ENCODE results near the gene PHLDB2. TPM values are rescaled to one million over a fixed set of nuclear protein-coding genes. Genes with fewer than 3 reads are reported as not detected.

Gene PHLDB2
- total RNA-seq, 2 experiments from 2014 or later, result 2.1 TPM

DNA sequence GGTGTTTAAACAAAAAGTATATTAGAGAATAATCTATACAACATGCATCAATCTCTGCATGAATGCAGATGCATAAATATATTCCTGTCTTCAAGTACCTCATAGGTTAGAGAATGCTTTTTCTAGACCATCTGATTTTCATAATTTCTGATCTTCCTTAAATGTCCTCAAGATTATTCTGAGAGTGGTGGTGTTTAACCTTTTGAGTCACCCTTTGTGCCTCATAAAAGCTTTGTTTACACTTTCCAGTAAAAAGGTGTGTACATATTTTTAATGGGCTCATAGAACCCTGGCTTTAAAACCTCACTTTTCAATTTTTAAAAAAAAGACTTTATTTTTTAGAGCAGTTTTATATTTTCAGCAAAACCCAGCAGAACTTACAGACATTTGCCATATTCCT is 78.8 kb downstream of the PHLDB2 start:
- no peak for DNase-seq
- H3K27me3 Mint-ChIP-seq, result no peaks in the 10 kb centered on the region
- no peaks in the 10 kb centered on the region for H3K4me1 Mint-ChIP-seq (ENCODE audit: low read depth)
- no peak overlapping the region for H3K4me3 Mint-ChIP-seq
- H3K36me3 Mint-ChIP-seq, result peaks cover 9% of the 10 kb centered on the region
- POLR2A ChIA-PET, result no interaction called here
- intact Hi-C loops (cut with micrococcal nuclease), result no loop called here
- no peak overlapping the region for H3K27ac Mint-ChIP-seq
- CTCF ChIA-PET, result interaction anchor here (1.0 kb wide), 1 partner anchor 221 kb away, joined by 3 read pairs; no protein-coding TSS in a partner anchor
- H3K9me3 Mint-ChIP-seq, result no peaks in the 10 kb centered on the region

DNA sequence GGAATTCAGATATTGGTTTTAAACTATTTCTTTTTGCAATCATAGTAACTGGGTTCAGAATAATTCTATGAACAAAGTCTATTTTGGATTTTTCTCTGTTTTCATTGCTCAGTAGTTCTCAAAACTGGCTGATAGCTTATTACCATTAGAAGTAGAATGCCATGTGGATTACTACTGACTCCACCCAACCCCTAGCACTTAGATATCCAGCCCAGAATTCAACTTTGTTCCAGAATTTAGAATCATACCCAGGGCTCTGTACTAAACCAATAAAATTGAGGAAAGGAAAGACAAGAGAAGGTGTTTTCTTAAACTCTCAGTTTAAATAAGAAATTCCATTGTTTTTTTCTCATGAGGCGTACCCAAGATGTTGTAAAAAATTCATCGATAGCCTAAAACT is 80.8 kb downstream of the PHLDB2 start:
- Mint-ChIP-seq H3K4me1 (ENCODE audit: low read depth) (no peaks in the 10 kb centered on the region), H3K4me3 (no peak overlapping the region), H3K9me3 (no peaks in the 10 kb centered on the region), H3K27me3 (no peaks in the 10 kb centered on the region), H3K27ac (no peak overlapping the region), H3K36me3 (peaks cover 9% of the 10 kb centered on the region)
- CTCF ChIA-PET, result no interaction called here
- POLR2A ChIA-PET, result no interaction called here
- DNase-seq, result no peak
- intact Hi-C loops (cut with micrococcal nuclease), result no loop called here

DNA sequence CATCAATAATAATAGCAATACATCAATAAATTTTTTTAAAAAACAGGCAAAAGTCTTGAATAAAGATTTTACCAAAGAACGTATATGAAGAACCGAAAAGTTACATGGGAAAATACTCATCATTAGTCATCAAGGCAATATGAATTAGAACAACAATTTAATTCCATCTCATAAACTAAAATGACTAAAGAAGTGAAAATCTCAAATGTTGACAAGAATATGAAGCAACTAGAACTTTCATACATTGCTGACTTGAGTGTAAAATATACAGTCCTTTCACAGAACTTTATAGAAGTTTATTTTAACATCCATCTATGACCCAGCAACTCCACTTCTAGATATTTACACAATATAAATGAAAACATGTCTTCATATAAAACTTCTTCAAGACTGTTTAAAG is 84.5 kb downstream of the PHLDB2 start:
- no peak overlapping the region for H3K27ac Mint-ChIP-seq
- ChIA-PET CTCF (no interaction called here), POLR2A (no interaction called here)
- H3K9me3 Mint-ChIP-seq, result no peaks in the 10 kb centered on the region
- no peak for DNase-seq
- intact Hi-C loops (cut with micrococcal nuclease), result no loop called here
- H3K27me3 Mint-ChIP-seq, result no peaks in the 10 kb centered on the region
- H3K36me3 Mint-ChIP-seq, result peaks cover 9% of the 10 kb centered on the region
- H3K4me3 Mint-ChIP-seq, result no peak overlapping the region
- no peaks in the 10 kb centered on the region for H3K4me1 Mint-ChIP-seq (ENCODE audit: low read depth)

DNA sequence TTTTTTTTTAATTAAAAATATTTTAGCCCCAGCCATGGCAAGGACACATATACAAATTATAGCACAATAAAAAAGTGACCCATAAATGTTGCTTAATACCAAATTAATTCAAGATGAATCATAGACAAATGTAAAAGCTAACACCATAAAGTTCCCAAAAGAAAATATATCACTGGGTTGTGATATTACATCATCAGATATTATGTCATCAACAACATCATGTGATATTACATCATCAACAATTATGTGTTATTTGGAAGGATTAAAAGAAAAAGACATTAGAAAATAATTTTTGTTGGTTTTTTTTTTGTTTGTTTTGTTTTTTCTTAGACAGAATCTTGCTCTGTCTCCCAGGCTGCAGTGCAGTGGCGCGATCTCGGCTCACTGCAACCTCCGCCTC is 85.3 kb downstream of the PHLDB2 start:
- CTCF ChIA-PET, result interaction anchor here (1.0 kb wide), 1 partner anchor 69 kb away, joined by 4 read pairs; no protein-coding TSS in a partner anchor
- intact Hi-C loops (cut with micrococcal nuclease), result no loop called here
- POLR2A ChIA-PET, result no interaction called here
- Mint-ChIP-seq H3K27ac (no peak overlapping the region), H3K9me3 (no peaks in the 10 kb centered on the region), H3K36me3 (peaks cover 4% of the 10 kb centered on the region), H3K4me3 (no peak overlapping the region), H3K27me3 (no peaks in the 10 kb centered on the region), H3K4me1 (ENCODE audit: low read depth) (no peaks in the 10 kb centered on the region)
- DNase-seq, result no peak

DNA sequence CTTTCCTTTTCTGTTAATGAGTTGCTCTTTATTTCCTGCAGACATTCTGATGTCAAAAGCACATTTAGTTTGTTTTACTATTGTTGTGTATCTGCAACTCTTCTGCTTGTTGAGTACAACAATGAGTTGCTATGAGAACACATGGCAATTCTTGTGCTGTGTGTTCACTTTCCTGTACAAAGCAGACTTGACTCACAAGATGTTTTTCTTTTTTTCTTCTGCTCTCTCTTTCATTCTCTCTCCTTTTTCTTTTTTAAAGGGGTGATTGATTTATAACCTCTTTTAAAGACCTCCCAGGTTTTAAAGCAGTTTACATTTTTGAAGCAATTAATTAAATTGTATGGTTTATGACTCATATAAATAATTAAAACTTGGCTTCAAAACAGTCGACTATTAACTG is 88.2 kb downstream of the PHLDB2 start:
- H3K27ac Mint-ChIP-seq, result no peak overlapping the region
- intact Hi-C loops (cut with micrococcal nuclease), result no loop called here
- DNase-seq, result no peak
- H3K4me3 Mint-ChIP-seq, result no peak overlapping the region
- no peaks in the 10 kb centered on the region for H3K9me3 Mint-ChIP-seq
- no peaks in the 10 kb centered on the region for H3K27me3 Mint-ChIP-seq
- ChIA-PET POLR2A (no interaction called here), CTCF (no interaction called here)
- H3K4me1 Mint-ChIP-seq (ENCODE audit: low read depth), result no peaks in the 10 kb centered on the region
- H3K36me3 Mint-ChIP-seq, result no peaks in the 10 kb centered on the region

DNA sequence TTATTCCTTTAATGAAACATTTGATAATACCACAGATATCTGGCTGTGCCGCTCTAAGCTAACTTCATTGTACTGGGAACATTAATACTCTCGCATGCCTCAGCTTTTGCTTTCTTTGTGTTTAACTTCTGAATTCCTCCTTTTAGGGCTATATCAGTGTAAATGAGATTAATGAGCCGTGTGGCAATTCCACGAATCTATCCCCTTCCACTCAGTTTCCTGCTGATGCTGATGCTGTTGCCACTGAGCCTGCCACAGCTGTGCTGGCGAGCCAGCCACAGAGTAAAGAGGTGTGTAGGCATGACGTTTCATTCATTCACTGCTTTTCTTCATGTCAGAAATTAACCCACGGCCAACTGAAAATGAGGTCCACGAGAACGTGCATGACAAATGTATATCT is 89.7 kb downstream of the PHLDB2 start:
- Mint-ChIP-seq H3K27me3 (no peaks in the 10 kb centered on the region), H3K4me3 (no peak overlapping the region), H3K4me1 (ENCODE audit: low read depth) (no peaks in the 10 kb centered on the region), H3K9me3 (no peaks in the 10 kb centered on the region), H3K27ac (no peak overlapping the region), H3K36me3 (no peaks in the 10 kb centered on the region)
- DNase-seq, result no peak
- intact Hi-C loops (cut with micrococcal nuclease), result no loop called here
- CTCF ChIA-PET, result no interaction called here
- POLR2A ChIA-PET, result no interaction called here

DNA sequence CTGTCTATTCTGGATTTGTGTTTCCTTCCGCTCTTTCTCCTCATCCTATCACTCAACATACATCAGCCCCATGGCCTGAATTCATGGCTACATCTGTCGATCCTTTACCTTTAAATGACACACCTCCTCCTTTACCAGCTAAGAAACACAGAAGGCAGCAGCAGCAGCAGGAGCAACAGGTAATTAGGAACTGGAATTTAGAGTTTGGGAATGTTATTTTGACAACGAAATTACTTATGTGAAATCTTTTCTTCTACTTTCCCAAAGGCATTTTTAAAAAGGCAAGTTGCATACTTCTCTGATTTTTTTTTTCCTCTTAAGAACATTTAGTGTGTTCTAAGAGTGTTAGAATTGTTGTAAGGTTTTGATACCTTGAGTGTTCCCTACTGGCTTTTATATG is 90.6 kb downstream of the PHLDB2 start:
- no peaks in the 10 kb centered on the region for H3K36me3 Mint-ChIP-seq
- H3K27me3 Mint-ChIP-seq, result no peaks in the 10 kb centered on the region
- H3K4me1 Mint-ChIP-seq (ENCODE audit: low read depth), result no peaks in the 10 kb centered on the region
- H3K9me3 Mint-ChIP-seq, result no peaks in the 10 kb centered on the region
- ChIA-PET CTCF (no interaction called here), POLR2A (no interaction called here)
- H3K27ac Mint-ChIP-seq, result no peak overlapping the region
- intact Hi-C loops (cut with micrococcal nuclease), result no loop called here
- H3K4me3 Mint-ChIP-seq, result no peak overlapping the region
- no peak for DNase-seq

DNA sequence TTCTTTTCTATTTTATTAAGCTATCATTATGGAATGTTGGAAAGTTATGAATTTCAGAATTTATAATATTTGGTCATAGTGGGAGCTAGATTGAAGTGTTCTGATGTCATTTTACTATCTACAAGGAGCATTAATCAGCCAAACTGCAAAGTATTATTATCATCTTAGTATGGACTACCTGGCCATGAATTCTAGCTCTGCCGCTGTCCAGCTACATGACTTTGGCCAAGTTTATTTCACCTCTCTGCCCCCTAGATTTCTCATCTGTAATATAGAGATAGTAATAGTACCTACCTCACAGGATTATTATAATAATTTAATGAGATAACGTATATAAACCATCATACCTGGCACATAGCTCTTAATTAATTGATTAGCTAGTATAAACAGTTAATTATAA is 92.0 kb downstream of the PHLDB2 start:
- intact Hi-C loops (cut with micrococcal nuclease), result no loop called here
- ChIA-PET CTCF (interaction anchor here (0.6 to 2.0 kb wide), 3 partner anchors 91 to 515 kb away, joined by 3 to 4 read pairs (median 3); no protein-coding TSS in a partner anchor), POLR2A (no interaction called here)
- Mint-ChIP-seq H3K4me3 (no peak overlapping the region), H3K36me3 (no peaks in the 10 kb centered on the region), H3K9me3 (no peaks in the 10 kb centered on the region), H3K27ac (no peak overlapping the region), H3K27me3 (no peaks in the 10 kb centered on the region), H3K4me1 (ENCODE audit: low read depth) (no peaks in the 10 kb centered on the region)
- no peak for DNase-seq

DNA sequence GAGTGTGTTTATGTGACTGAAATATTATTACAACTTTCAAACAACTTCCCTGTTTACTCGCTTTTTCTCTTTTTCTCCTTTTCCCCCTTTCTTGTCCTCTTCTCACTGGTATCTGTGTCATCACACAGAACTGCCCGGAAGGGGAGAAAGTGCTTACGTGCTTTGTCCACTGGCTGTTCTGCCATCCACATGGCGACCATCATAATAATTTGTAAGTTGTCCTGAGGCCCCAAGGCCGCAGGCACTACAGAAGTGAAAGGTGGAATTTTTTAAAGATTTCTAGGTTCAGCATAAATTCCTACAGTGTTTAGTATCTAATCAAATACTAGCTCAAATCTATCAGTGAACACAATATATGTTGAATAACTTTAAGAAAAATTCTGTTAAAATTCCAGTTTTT is 93.0 kb downstream of the PHLDB2 start:
- Mint-ChIP-seq H3K27me3 (no peaks in the 10 kb centered on the region), H3K9me3 (no peaks in the 10 kb centered on the region), H3K4me1 (ENCODE audit: low read depth) (no peaks in the 10 kb centered on the region), H3K4me3 (no peak overlapping the region), H3K36me3 (no peaks in the 10 kb centered on the region), H3K27ac (no peak overlapping the region)
- ChIA-PET CTCF (interaction anchor here (2.0 kb wide), 1 partner anchor 92 kb away, joined by 4 read pairs; no protein-coding TSS in a partner anchor), POLR2A (interaction anchor here (0.6 kb wide), 1 partner anchor 253 kb away, joined by 3 read pairs; no protein-coding TSS in a partner anchor)
- DNase-seq, result no peak
- intact Hi-C loops (cut with micrococcal nuclease), result no loop called here

DNA sequence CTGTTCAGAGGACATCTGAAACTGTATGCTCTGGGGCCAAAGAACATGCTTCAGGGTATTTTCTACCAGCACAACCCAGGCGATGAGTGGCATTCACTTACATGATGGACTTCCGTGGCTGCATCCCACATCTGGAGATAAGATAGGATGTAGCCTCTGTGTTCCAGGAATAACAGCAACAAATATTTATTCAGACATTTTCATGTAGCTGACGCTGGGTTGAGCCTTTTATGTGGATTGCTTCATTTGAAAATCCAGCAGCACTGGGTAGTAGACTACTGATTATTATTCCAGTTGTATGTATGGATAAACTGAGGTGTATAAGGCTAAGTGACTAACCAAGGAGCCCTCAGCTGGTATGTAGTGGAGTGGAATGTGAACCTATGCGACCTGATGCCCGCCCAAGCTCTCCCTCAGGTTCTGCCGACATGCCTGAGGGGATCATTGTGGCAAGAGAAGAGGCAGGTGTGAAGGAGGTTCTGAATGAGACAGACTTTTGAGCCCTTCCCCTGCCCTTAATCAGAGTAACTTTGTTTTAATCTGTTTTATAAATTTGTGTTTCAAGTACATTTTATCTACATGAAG is 93.9 kb downstream of the PHLDB2 start:
- Mint-ChIP-seq H3K4me1 (ENCODE audit: low read depth) (no peaks in the 10 kb centered on the region), H3K4me3 (no peak overlapping the region), H3K36me3 (no peaks in the 10 kb centered on the region), H3K27me3 (no peaks in the 10 kb centered on the region), H3K27ac (no peak overlapping the region), H3K9me3 (no peaks in the 10 kb centered on the region)
- no peak for DNase-seq
- CTCF ChIA-PET, result interaction anchor here (1.3 kb wide), 1 partner anchor 15 kb away, joined by 4 read pairs; no protein-coding TSS in a partner anchor
- POLR2A ChIA-PET, result interaction anchor here (0.6 kb wide), 1 partner anchor 254 kb away, joined by 3 read pairs; no protein-coding TSS in a partner anchor
- intact Hi-C loops (cut with micrococcal nuclease), result no loop called here

DNA sequence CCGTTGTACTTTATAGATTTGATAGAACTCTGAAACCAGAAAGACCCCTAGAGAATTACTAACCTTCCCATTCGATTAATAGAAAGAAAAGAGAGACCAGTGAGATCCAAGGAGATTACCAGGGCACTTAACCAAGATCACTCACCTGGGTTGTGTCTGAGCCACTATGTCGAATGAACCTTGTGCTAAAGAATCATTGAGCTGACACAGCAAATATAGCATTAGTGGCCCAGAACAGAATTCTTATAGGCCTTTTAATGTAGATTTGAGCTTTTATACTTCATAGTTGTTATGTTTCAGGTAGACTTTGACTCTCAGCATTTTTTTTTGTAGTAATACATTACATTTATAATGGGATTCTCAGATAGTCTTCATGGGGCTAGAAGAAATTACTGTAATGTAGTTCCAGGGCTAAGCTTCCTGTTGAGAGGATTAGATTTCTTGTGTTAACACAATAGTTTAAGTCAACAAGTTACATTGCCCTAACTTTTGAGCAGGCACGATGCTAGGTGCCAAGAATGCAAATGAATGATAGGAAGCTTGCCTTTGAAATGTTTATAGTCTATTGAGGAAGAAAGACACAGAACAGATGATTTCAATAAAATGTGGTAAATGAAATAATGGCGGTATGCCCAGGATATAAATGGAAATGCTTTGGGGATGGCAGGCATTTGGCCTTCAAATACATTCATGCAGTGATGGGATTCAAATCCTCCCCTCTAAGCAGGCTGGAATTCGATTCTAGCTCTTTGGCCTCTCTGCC is 95.3 kb downstream of the PHLDB2 start:
- Mint-ChIP-seq H3K4me3 (no peak overlapping the region), H3K4me1 (ENCODE audit: low read depth) (no peaks in the 10 kb centered on the region), H3K27ac (no peak overlapping the region), H3K36me3 (no peaks in the 10 kb centered on the region), H3K27me3 (no peaks in the 10 kb centered on the region), H3K9me3 (no peaks in the 10 kb centered on the region)
- DNase-seq, result no peak
- ChIA-PET CTCF (interaction anchor here (0.6 to 1.9 kb wide), 4 partner anchors 13 to 59 kb away, joined by 3 to 7 read pairs (median 4); no protein-coding TSS in a partner anchor), POLR2A (no interaction called here)
- intact Hi-C loops (cut with micrococcal nuclease), result no loop called here

DNA sequence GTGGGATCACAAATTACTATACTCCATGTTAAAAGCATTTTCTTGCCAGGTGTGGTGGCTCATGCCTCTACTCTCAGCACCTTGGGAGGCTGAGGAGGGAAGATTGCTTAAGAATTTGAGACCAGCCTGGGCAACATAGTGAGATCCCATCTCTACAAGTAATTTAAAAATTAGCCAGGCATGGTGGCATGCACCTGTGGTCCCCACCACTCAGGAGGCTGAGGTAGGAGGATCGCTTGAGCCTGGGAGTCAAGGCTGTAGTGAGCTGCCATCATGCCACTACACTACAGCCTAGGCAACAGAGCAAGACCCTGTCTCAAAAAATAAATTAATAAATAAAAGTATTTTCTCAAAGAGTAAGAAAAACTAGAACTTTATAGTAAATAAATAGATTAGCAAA is 96.8 kb downstream of the PHLDB2 start:
- H3K27ac Mint-ChIP-seq, result no peak overlapping the region
- no peaks in the 10 kb centered on the region for H3K36me3 Mint-ChIP-seq
- no peaks in the 10 kb centered on the region for H3K9me3 Mint-ChIP-seq
- intact Hi-C loops (cut with micrococcal nuclease), result no loop called here
- H3K27me3 Mint-ChIP-seq, result no peaks in the 10 kb centered on the region
- ChIA-PET POLR2A (no interaction called here), CTCF (interaction anchor here (1.7 to 1.9 kb wide), 2 partner anchors 58 to 239 kb away, joined by 4 to 7 read pairs; no protein-coding TSS in a partner anchor)
- no peaks in the 10 kb centered on the region for H3K4me1 Mint-ChIP-seq (ENCODE audit: low read depth)
- no peak for DNase-seq
- no peak overlapping the region for H3K4me3 Mint-ChIP-seq

DNA sequence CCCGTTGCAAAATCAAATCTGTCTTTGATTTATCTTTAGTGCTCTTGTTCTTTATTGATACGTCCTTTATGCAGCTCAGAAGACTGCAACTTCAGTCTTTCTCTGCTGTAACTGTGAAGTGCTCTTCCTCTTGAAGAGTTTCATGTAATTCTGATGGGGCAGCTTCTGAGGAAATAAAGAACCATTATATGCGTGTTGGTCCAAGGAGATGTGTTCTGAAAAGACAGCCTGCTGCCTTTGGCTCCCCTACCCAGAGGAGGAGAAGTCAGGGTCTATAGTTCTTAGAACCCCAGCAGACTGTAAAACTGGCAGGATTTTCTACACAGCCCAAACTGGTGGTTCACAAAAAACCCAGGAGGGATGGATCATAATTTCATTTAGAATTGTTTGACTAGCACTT is 97.4 kb downstream of the PHLDB2 start:
- Mint-ChIP-seq H3K4me1 (ENCODE audit: low read depth) (no peaks in the 10 kb centered on the region), H3K4me3 (no peak overlapping the region), H3K36me3 (no peaks in the 10 kb centered on the region), H3K27me3 (no peaks in the 10 kb centered on the region), H3K9me3 (no peaks in the 10 kb centered on the region), H3K27ac (no peak overlapping the region)
- intact Hi-C loops (cut with micrococcal nuclease), result no loop called here
- ChIA-PET POLR2A (no interaction called here), CTCF (interaction anchor here (1.7 kb wide), 1 partner anchor 239 kb away, joined by 4 read pairs; no protein-coding TSS in a partner anchor)
- DNase-seq, result no peak
